HCT116 (cell line): ENCODE data around the gene PSTPIP1. TPM values are rescaled to one million over a fixed set of nuclear protein-coding genes. Genes with fewer than 3 reads are reported as not detected.

Experiments used
- ATAC-seq: fragments of 200-7000 bp; cut with Tn5 transposase; 2 replicates; pipeline ENCODE4 v1.9.1; 2020; ENCODE audit warnings: mild to moderate bottlenecking, moderate library complexity
- BruUV-seq: library from RNA; stranded (reverse); fragments of 400-500 nt; replicated peaks from 2 replicates; lab custom pipeline; 2021; lab: Mats Ljungman, UMichigan
- CTCF ChIA-PET: fragments of 300-600 bp; sonication (Branson Sonifier 250); formaldehyde crosslinking; loops from one replicate; lab custom pipeline; 2021; ENCODE audit warnings: antibody characterized with exemption; lab: Charles Lee
- POLR2A ChIA-PET: fragments of 300-600, 350-600 bp; sonication (Branson Sonifier 250); formaldehyde crosslinking; loops from one replicate; lab custom pipeline; 2021; ENCODE audit warnings: antibody characterized with exemption; lab: Charles Lee
- RAD21 ChIA-PET, 2 experiments: fragments of 300-600 bp; sonication (Branson Sonifier 250); formaldehyde crosslinking; loops; one replicate each; lab custom pipeline; 2023; ENCODE audit warnings: low total read pairs in 2 of 2; ENCODE audit not compliant: uncharacterized antibody in 2 of 2, unreplicated experiment in 2 of 2, low non-redundant PET in 1 of 2; lab: Charles Lee
- DNase-seq: peaks from one replicate; pipeline ENCODE4 v3.0.0-alpha.2; 2010; ENCODE audit warnings: low read depth, low spot score
- H2AFZ ChIP-seq: fragments of 200-600 bp; shearing (Covaris generic), sonication (generic); 2 replicates; pipeline ENCODE4 v1.6.1; 2017; ENCODE audit warnings: low read depth, mixed run types, mixed read lengths, antibody characterized with exemption, low read length; ENCODE audit not compliant: poor library complexity, severe bottlenecking
- H3K27ac ChIP-seq: 2 replicates; pipeline ENCODE4 v1.5.1; 2012; ENCODE audit warnings: low read depth, low read length
- H3K27me3 ChIP-seq: fragments of 200-600 bp; sonication (generic); 2 replicates; pipeline ENCODE4 v1.6.1; 2016; ENCODE audit warnings: mixed run types, low read length, mixed read lengths; ENCODE audit not compliant: insufficient read depth
- H3K36me3 ChIP-seq, 2 experiments: fragments of 200-500 bp in 1 of 2; fragments of 200-600 bp in 1 of 2; sonication (Bioruptor generic) in 1 of 2; sonication (generic) in 1 of 2; 2 replicates each; pipeline versions ENCODE4 v1.5.1 to v1.6.1; 2014 to 2016; ENCODE audit warnings: low read length in 2 of 2, inconsistent platforms in 1 of 2, mixed read lengths in 1 of 2, mixed run types in 1 of 2; ENCODE audit not compliant: insufficient read depth in 2 of 2, control insufficient read depth in 1 of 2
- H3K4me1 ChIP-seq, 2 experiments: fragments of 200-600 bp in 1 of 2; sonication (generic) in 1 of 2; 2 replicates each; pipeline versions ENCODE4 v1.5.1 to v1.6.1; 2012 to 2017; ENCODE audit warnings: low read length in 2 of 2, inconsistent platforms in 1 of 2, mild to moderate bottlenecking in 1 of 2, mixed read lengths in 1 of 2, mixed run types in 1 of 2, moderate library complexity in 1 of 2; ENCODE audit not compliant: insufficient read depth in 2 of 2, control insufficient read depth in 1 of 2
- H3K4me2 ChIP-seq: fragments of 200-600 bp; sonication (generic); 2 replicates; pipeline ENCODE4 v1.6.1; 2017; ENCODE audit warnings: mixed run types, low read length, mixed read lengths
- H3K4me3 ChIP-seq, 2 experiments: fragments of 200-600 bp in 1 of 2; sonication (generic) in 1 of 2; replicated peaks in 1 of 2; 2 replicates each; pipeline ENCODE4 v1.5.1; 2011 to 2016; ENCODE audit warnings: low read length in 2 of 2, control low read depth in 1 of 2, low read depth in 1 of 2, mild to moderate bottlenecking in 1 of 2, mixed read lengths in 1 of 2, mixed run types in 1 of 2
- H3K79me2 ChIP-seq: fragments of 200-600 bp; sonication (generic); 2 replicates; pipeline ENCODE4 v1.6.1; 2017; ENCODE audit warnings: mild to moderate bottlenecking, mixed run types, low read length, moderate library complexity, mixed read lengths; ENCODE audit not compliant: insufficient read depth
- H3K9ac ChIP-seq: fragments of 200-600 bp; sonication (generic); 2 replicates; pipeline ENCODE4 v1.6.1; 2016; ENCODE audit warnings: low read length, mixed read lengths
- H3K9me2 ChIP-seq: fragments of 200-600 bp; sonication (generic), shearing (Covaris generic); 2 replicates; pipeline ENCODE4 v1.6.1; 2017; ENCODE audit warnings: mixed run types, mild to moderate bottlenecking, moderate library complexity; ENCODE audit not compliant: insufficient read depth
- H3K9me3 ChIP-seq, 2 experiments: fragments of 200-500 bp in 1 of 2; fragments of 200-600 bp in 1 of 2; sonication (Bioruptor generic) in 1 of 2; sonication (generic) in 1 of 2; 2 replicates each; pipeline ENCODE4 v1.6.1; 2014 to 2017; ENCODE audit warnings: low read length in 2 of 2, mixed read lengths in 2 of 2, inconsistent platforms in 1 of 2, low read depth in 1 of 2, mild to moderate bottlenecking in 1 of 2, mixed run types in 1 of 2, moderate library complexity in 1 of 2; ENCODE audit not compliant: control insufficient read depth in 1 of 2, insufficient read depth in 1 of 2
- H4K20me1 ChIP-seq: fragments of 200-600 bp; sonication (generic), shearing (Covaris generic); 2 replicates; pipeline ENCODE4 v1.6.1; 2017; ENCODE audit warnings: mixed run types, mild to moderate bottlenecking, moderate library complexity; ENCODE audit not compliant: insufficient read depth
- EGR1 ChIP-seq: IDR thresholded peaks from 2 replicates; pipeline ENCODE4 v1.6.1; 2012; ENCODE audit warnings: low read depth
- EZH2 ChIP-seq: fragments of 200-600 bp; sonication (generic); IDR thresholded peaks from 2 replicates; pipeline ENCODE4 v1.6.1; 2017; ENCODE audit warnings: antibody characterized with exemption, mixed run types
- EZH2phosphoT487 ChIP-seq: fragments of 200-600 bp; IDR thresholded peaks from 2 replicates; pipeline ENCODE4 v1.6.1; 2018; ENCODE audit warnings: antibody characterized with exemption, borderline replicate concordance
- POLR2AphosphoS5 ChIP-seq: IDR thresholded peaks from 2 replicates; pipeline ENCODE4 v1.6.1; 2011; ENCODE audit warnings: mild to moderate bottlenecking, low read depth, low read length, moderate library complexity
- REST ChIP-seq: IDR thresholded peaks from 2 replicates; pipeline ENCODE4 v1.6.1; 2012; ENCODE audit warnings: low read depth
- SP1 ChIP-seq: IDR thresholded peaks from 2 replicates; pipeline ENCODE4 v1.6.1; 2012; ENCODE audit warnings: low read depth
- SRF ChIP-seq: IDR thresholded peaks from 2 replicates; pipeline ENCODE4 v1.6.1; 2012; ENCODE audit warnings: low read depth
- YY1 ChIP-seq: IDR thresholded peaks from 2 replicates; pipeline ENCODE4 v1.6.1; 2011; ENCODE audit warnings: low read length, low read depth, moderate library complexity, mild to moderate bottlenecking; ENCODE audit not compliant: insufficient replicate concordance; ENCODE audit errors: extremely low read depth
- intact Hi-C: fragments of 100-400 bp; cut with micrococcal nuclease; formaldehyde crosslinking; loops from 2 replicates; pipeline ENCODE4 v1.10.0; 2022
- total RNA-seq: library from RNA; stranded (reverse); gene quantifications from one replicate; pipeline ENCODE4 v1.2.1, GENCODE V29; 2021; ENCODE audit not compliant: unreplicated experiment

The PSTPIP1 gene
- total RNA-seq, 1 experiment from 2014 or later, result 0.79 TPM

GRCh38 chr15:76968306-76968705, 26.6 kb upstream of the PSTPIP1 start:
- H3K36me3 ChIP-seq, result no peaks in the 10 kb centered on the region
- RAD21 ChIA-PET, result no interaction called here
- H4K20me1 ChIP-seq, result no peaks in the 10 kb centered on the region
- H3K27ac ChIP-seq, result no peak overlapping the region
- BruUV-seq, result no TSS peak
- POLR2A ChIA-PET, result no interaction called here
- H3K4me2 ChIP-seq, result no peak overlapping the region
- H3K4me3 ChIP-seq, result no peak overlapping the region
- H3K79me2 ChIP-seq, result no peaks in the 10 kb centered on the region
- TF ChIP-seq POLR2AphosphoS5 (no peak), EZH2phosphoT487 (no peak), REST (no peak), YY1 (no peak), SP1 (no peak), EZH2 (no peak), SRF (no peak), EGR1 (no peak)
- H3K4me1 ChIP-seq, result no peaks in the 10 kb centered on the region
- H3K9me3 ChIP-seq, result no peaks in the 10 kb centered on the region
- H3K9me2 ChIP-seq, result no peaks in the 10 kb centered on the region
- no peaks in the 10 kb centered on the region for H3K27me3 ChIP-seq
- H3K9ac ChIP-seq, result no peak overlapping the region
- intact Hi-C loops, result no loop called here
- ATAC-seq (no peak), DNase-seq (no peak)
- CTCF ChIA-PET, result no interaction called here
- no peak overlapping the region for H2AFZ ChIP-seq
